SKM-1 treated with dmso at 0.1 percent for 144 hours (cell line): ENCODE measurements around the gene CD47.

ENCODE experiments used
- DNase-seq: peaks from one replicate; lab custom pipeline; 2025; ENCODE audit not compliant: unreplicated experiment; lab: John Stamatoyannopoulos, UW

Gene CD47

GRCh38 chr3:108053483-108053882 lies 37.3 kb downstream of the CD47 start:
- DNase-seq: no peak

- DNase-seq: no peak
Observed at GRCh38 chr3:108053067-108053466, 37.8 kb downstream of the CD47 start.

DNA sequence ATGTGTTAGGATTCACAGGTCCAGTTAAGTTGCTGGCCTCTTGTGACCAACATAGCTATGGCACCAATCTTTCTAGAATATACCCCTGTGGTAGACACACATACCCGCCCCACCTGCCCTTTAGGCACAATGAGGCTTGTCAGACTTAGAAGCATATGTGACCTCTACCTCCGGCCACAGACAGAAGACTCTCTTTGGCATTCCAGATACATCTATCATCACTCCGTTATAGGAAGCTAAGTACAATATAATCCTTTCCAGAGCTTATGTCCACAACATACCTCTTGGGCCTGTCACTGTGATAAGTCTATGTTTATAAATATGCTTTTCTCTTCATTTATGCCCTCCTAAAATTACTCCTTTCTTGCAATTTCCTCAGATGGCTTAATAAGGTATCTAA lies 39.8 kb downstream of the CD47 start:
- DNase-seq: no peak

- no peak for DNase-seq
Observed at GRCh38 chr3:108047987-108048386, 42.8 kb downstream of the CD47 start.

GRCh38 chr3:108046247-108046646 lies 44.6 kb downstream of the CD47 start:
- DNase-seq: no peak

GRCh38 chr3:108044699-108045098 lies 46.1 kb downstream of the CD47 start:
- DNase-seq: no peak

DNA sequence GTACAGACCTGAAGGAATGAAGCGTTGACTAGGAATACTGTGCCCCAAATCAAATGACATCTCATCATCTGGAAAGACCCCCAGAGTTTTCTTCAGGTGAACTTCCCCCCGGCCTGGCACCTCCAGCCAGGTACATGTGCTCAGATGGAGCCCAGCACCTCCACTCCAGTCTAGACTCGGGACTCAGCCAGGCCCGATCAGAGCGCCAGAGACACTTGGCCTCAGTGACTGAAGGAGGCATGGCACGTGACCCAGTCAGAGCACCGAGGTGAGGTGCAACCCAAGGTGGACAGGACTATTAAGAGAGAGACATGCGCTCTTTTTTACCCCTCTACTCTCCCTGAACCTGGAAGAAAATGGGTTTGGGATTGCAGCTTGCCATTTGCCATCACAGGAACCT lies 48.5 kb downstream of the CD47 start:
- DNase-seq: no peak

DNA sequence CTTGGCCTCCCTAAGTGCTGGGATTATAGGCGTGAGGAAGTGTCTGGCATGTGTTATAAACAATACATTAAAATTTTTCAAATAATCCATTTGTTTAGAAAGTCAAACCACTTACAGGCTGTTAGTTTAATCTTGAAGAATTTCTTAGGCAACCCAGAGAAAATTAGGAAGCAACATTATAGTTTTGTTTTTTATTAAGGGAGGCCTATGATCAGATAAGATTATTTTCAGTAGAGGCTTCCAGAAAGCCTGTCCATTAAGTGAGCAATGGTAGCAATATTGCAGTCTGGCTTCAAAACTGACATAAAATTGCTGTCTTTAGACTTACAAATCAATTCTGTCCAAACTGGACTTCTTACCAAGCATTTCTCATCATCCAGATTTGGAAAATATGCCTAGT lies 49.6 kb downstream of the CD47 start:
- DNase-seq: no peak

DNA sequence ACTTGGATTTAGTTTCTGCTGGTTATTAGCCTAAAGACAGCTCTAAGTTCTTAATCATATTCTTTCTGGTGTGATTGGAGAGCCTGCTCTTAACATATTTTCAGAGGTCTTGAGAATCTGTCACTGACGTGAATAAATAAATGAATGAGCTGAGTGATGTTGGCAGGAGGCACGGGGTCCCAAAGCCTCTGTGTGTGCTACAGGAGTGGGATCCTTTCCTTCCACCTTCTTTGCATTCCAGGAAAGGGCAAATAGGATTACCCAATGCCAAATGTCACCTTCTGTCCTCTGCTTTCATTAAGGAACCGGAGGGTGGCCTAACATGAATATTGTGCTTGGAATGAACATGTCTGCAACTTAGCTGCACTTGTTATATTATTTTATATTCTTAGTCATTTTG lies 53.1 kb downstream of the CD47 start:
- DNase-seq: no peak

GRCh38 chr3:108036984-108037741 lies 53.7 kb downstream of the CD47 start:
- DNase-seq: no peak

GRCh38 chr3:108036401-108036800 lies 54.4 kb downstream of the CD47 start:
- no peak for DNase-seq

- no peak for DNase-seq
Observed at GRCh38 chr3:108035751-108036150, 55.1 kb downstream of the CD47 start.

DNA sequence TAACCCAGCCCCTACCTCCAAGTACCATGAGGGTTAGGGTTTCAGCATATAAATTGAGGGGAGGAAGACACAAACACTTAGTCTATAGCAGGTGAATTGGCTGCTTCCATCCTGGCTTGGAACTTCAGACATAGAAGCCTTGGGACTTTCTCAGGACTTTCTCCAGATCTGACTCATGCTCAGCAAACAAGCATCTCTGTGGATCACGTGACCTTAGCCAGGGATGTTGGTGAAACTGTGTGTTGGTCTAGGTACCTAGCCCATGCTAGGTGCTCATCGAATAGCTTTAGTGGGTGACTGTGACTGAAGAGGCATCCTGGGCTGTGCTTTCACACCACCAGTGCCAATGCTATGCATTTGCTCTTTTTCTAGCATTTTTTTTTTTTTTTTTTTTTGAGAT lies 58.9 kb downstream of the CD47 start:
- no peak for DNase-seq

DNA sequence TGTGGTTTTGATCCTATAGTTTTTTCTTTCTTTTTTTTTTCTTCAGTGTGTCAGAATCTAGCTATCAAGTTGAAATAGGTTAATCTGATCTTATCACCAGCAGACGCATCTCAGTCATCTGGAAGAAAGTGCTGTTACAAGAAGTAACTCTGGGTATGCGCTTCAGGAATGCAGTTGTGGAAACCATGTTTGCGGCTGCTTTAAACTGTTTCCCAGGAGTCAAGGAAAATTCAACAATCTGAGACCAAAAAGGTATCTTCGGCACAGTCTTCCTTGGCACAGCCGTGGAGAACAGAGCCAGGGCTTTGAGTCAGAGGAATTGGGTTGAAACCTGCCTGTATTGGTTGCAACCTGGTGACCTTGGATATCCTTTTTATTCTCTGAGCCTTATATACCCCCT lies 59.9 kb downstream of the CD47 start:
- no peak for DNase-seq

- DNase-seq: no peak
Observed at GRCh38 chr3:108029466-108029865, 61.4 kb downstream of the CD47 start.

DNA sequence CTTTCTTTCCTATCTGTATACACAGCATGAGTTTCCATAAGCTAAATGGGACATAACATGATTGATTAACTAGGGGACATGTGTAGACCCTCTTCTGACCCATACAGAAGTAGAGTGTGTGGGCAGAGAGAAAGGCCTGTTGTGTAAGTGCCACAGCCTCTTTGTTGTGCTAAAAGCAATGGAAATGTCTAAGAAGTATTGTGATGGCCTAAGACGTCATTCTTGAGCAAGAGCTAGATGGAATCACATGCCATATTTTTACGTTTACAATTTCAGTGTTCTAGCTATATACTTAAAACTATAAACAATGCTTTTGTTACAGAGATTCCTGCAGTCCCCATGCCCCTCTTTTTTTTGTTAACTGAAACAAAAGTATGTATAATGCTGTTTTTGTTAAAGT lies 61.9 kb downstream of the CD47 start:
- no peak for DNase-seq

DNA sequence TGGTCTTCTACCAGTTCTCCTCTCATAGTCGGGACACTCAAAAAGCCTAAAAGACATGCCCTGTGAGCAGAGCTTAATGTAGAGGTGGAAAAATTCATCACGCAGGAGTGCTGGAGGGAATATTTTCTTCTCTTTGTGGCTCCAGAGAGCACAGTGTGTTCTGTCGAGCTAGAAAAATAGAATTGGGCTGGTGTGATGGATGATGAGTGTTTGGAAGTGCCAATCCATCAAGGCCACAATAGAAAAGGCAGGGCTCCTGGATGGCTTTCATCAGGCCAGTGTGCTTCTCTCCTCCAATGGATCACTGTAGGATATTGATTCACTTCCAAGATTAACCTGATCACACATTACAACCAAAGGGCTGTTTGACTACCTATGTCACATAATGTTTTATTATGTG lies 65.7 kb downstream of the CD47 start:
- DNase-seq: no peak

DNA sequence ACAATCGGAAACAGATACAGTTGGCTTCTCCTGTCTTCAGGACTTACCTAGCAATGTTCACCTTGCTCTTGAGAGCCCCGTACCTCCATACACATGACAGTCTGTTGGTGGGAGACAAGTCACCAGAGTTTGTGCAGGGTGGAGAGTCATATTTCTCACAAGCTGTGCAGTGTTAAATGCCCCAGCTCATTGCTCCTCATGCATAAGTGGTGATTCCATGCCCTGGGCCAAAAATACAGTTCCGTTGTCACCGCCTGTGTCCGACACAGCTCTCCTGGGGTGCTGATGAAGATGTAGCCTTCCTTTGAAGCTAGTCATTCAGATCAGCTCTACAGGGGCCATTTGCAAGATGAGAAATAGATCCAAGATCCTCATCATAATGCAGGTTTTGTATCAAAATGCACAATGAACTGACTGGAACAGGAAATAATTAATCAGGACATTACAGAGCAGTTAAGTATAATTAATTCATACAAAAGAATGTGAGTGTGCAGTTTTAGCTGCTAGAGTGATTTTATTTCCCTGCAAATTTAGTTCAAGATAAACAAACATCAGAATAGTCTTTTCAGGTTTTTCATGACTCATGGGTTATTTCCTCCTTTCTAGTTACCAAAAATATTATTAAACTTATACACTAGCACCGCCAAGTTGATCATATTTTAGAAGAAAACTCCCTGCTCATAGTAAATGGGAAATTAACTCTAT lies 66.5 kb downstream of the CD47 start:
- no peak for DNase-seq

GRCh38 chr3:108022256-108023150 lies 68.3 kb downstream of the CD47 start:
- DNase-seq: no peak

DNA sequence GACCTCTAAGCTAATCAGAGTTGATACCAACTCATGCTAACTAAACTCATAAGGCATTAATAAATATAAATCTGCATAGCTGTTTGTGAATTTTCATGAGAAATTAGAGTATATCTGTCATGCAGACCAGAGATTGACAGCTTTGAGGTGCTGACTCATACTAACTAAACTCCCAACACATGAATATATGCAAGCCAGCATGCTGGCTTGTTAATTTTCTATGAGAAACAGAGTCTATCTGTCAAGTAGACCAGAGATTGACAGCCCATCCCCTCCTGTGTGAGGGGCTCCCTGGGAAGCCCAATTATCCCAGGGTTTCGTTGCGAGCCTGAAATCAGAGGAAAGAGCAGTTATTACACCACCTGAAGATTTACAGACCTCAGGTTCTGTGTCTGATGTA lies 69.3 kb downstream of the CD47 start:
- DNase-seq: no peak

GRCh38 chr3:108021131-108021530 lies 69.7 kb downstream of the CD47 start:
- no peak for DNase-seq

- no peak for DNase-seq
Observed at GRCh38 chr3:108018552-108018951, 72.3 kb downstream of the CD47 start.
